A673 (cell line): ENCODE results near the gene TXNRD2.

Experiments
- CTCF ChIP-seq: fragments of 300-800, 200-600 bp; sonication (generic); conservative IDR thresholded peaks from 2 replicates; pipeline ENCODE4 v1.5.1; 2017; ENCODE audit warnings: low read depth, mild to moderate bottlenecking, antibody characterized with exemption, low read length, moderate library complexity, mixed read lengths
- EZH2 ChIP-seq: fragments of 200-600 bp; sonication (generic); IDR thresholded peaks from 2 replicates; pipeline ENCODE4 v1.6.1; 2017; ENCODE audit warnings: borderline replicate concordance, low read depth, mild to moderate bottlenecking, mixed read lengths, antibody characterized with exemption, low read length; ENCODE audit not compliant: poor library complexity, severe bottlenecking

- TF ChIP-seq CTCF (no peak), EZH2 (no peak)
Measured at GRCh38 chr22:19840955-19841640, 100.5 kb downstream of the TXNRD2 start.
